Nephron progenitor cell (in vitro differentiated cells): ENCODE data around the gene CAMKMT.
"Not testable (repeated sequence)": the region's sequence is repeated elsewhere in the genome, so short reads cannot be mapped to it uniquely, and the experiment has no call there.

Source experiments
- DNase-seq: peaks from one replicate; pipeline ENCODE4 v3.0.0; 2021
- H3K27ac Mint-ChIP-seq: 2 replicates; pipeline ENCODE4 v1.8.0; 2021; ENCODE audit warnings: mild to moderate bottlenecking, moderate library complexity, mixed read lengths
- H3K27me3 Mint-ChIP-seq: 2 replicates; pipeline ENCODE4 v1.8.0; 2021; ENCODE audit warnings: mild to moderate bottlenecking, low read depth, mixed read lengths; ENCODE audit not compliant: poor library complexity
- H3K36me3 Mint-ChIP-seq: 2 replicates; pipeline ENCODE4 v1.8.0; 2021; ENCODE audit warnings: low read depth, mixed read lengths
- H3K4me1 Mint-ChIP-seq: 2 replicates; pipeline ENCODE4 v1.8.0; 2021; ENCODE audit warnings: mixed read lengths
- H3K4me3 Mint-ChIP-seq: 2 replicates; pipeline ENCODE4 v1.8.0; 2021; ENCODE audit warnings: mild to moderate bottlenecking, moderate library complexity, mixed read lengths
- H3K9me3 Mint-ChIP-seq: 2 replicates; pipeline ENCODE4 v1.8.0; 2021; ENCODE audit warnings: mild to moderate bottlenecking, moderate library complexity, mixed read lengths
- TF ChIP-seq, protein P1 (sequence below): fragments of 200-600 bp; sonication (generic); IDR thresholded peaks from 2 replicates; pipeline ENCODE4 v1.5.0; 2021; ENCODE audit warnings: antibody characterized with exemption

Gene CAMKMT

DNA sequence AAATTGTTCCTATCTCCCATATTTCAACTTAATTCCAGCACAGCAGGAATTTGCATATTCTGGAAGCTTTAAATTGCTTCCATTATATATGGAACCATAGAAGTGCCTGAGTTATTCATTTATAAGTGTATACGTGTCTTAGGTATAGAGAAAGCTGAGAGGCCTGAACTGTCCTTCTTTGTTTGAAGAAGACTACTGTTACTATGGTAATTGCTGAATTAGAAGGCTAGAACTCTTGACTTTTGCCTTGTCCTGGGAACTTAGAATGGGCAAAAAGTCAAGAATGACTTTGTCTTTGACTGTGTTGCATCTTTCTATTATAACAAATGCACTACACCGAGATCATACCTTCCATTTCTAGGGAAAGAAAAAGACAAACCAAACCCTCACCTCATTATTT, 15.7 kb downstream of the CAMKMT start:
- Mint-ChIP-seq H3K4me3 (no peak overlapping the region), H3K27me3 (no peaks in the 10 kb centered on the region), H3K36me3 (peaks cover 11% of the 10 kb centered on the region), H3K27ac (no peak overlapping the region), H3K4me1 (no peaks in the 10 kb centered on the region), H3K9me3 (no peaks in the 10 kb centered on the region)
- TF ChIP-seq, protein P1, sequence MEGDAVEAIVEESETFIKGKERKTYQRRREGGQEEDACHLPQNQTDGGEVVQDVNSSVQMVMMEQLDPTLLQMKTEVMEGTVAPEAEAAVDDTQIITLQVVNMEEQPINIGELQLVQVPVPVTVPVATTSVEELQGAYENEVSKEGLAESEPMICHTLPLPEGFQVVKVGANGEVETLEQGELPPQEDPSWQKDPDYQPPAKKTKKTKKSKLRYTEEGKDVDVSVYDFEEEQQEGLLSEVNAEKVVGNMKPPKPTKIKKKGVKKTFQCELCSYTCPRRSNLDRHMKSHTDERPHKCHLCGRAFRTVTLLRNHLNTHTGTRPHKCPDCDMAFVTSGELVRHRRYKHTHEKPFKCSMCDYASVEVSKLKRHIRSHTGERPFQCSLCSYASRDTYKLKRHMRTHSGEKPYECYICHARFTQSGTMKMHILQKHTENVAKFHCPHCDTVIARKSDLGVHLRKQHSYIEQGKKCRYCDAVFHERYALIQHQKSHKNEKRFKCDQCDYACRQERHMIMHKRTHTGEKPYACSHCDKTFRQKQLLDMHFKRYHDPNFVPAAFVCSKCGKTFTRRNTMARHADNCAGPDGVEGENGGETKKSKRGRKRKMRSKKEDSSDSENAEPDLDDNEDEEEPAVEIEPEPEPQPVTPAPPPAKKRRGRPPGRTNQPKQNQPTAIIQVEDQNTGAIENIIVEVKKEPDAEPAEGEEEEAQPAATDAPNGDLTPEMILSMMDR = no peak
- DNase-seq = no peak

- Mint-ChIP-seq H3K9me3 (peaks cover 54% of the 10 kb centered on the region), H3K36me3 (peaks cover 49% of the 10 kb centered on the region)
- H3K27me3 Mint-ChIP-seq, DNase-seq, H3K4me1 Mint-ChIP-seq, H3K4me3 Mint-ChIP-seq, H3K27ac Mint-ChIP-seq: not testable (repeated sequence)
Observed at GRCh38 chr2:44385226-44385625, 23.5 kb downstream of the CAMKMT start.

- Mint-ChIP-seq H3K27me3 (peaks cover 7% of the 10 kb centered on the region), H3K4me1 (no peaks in the 10 kb centered on the region)
Observed at GRCh38 chr2:44388877-44389276, 27.1 kb downstream of the CAMKMT start.

GRCh38 chr2:44389895-44390294, 28.1 kb downstream of the CAMKMT start:
- DNase-seq = no peak
- H3K36me3 Mint-ChIP-seq = peaks cover 27% of the 10 kb centered on the region
- H3K27ac Mint-ChIP-seq = no peak overlapping the region
- peaks cover 7% of the 10 kb centered on the region for H3K27me3 Mint-ChIP-seq
- H3K9me3 Mint-ChIP-seq = peaks cover 39% of the 10 kb centered on the region
- H3K4me3 Mint-ChIP-seq = no peak overlapping the region
- no peaks in the 10 kb centered on the region for H3K4me1 Mint-ChIP-seq
- TF ChIP-seq, protein P1 = no peak

More at GRCh38 chr2:44388877-44389276, 27.1 kb downstream of the CAMKMT start:
- Mint-ChIP-seq H3K27ac (no peak overlapping the region), H3K9me3 (peaks cover 49% of the 10 kb centered on the region), H3K36me3 (peaks cover 37% of the 10 kb centered on the region), H3K4me3 (no peak overlapping the region)
- DNase-seq = no peak
- TF ChIP-seq, protein P1 = no peak

- Mint-ChIP-seq H3K9me3 (peaks cover 14% of the 10 kb centered on the region), H3K27ac (no peak overlapping the region), H3K4me1 (no peaks in the 10 kb centered on the region), H3K4me3 (no peak overlapping the region), H3K27me3 (peaks cover 10% of the 10 kb centered on the region), H3K36me3 (peaks cover 11% of the 10 kb centered on the region)
- peak; percentile 64 for DNase-seq
- TF ChIP-seq, protein P1 = peak; percentile 55
Observed at GRCh38 chr2:44392338-44392943, 30.7 kb downstream of the CAMKMT start.

DNA sequence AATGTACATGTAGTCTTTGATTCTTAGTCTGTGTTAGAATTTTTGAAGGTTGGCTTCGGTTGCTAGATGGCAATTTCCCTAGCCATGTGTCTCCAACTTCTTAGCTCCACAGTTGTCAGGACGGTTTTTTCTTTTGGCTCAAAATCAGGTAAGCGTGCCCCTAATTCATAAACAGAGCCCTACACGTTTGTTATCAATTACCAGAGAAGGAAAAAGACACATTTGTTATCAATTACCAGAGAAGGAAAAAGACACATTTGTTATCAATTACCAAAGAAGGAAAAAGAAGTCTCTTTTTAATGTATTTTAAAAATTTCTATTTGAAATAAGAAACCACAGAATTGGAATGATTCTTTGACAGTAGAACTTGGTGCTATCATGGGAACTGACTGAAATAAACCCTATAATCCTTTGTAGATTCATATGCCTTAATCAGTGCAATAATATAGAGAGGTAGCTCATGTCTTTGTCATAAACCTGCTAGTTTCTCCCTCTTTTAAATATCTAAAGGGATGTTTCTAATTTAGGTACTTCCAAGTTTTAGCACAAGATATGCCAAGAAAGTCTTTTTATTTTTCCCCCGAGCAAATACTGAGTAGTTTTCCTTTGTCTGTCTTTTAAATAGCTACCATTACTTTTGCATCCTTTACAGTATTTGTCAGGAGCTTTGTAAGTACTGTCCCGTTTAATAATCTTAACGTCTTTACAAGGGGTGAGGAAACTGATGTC, 35.9 kb downstream of the CAMKMT start:
- no peak overlapping the region for H3K4me3 Mint-ChIP-seq
- TF ChIP-seq, protein P1 = no peak
- H3K36me3 Mint-ChIP-seq = no peaks in the 10 kb centered on the region
- no peaks in the 10 kb centered on the region for H3K9me3 Mint-ChIP-seq
- no peaks in the 10 kb centered on the region for H3K4me1 Mint-ChIP-seq
- no peak overlapping the region for H3K27ac Mint-ChIP-seq
- H3K27me3 Mint-ChIP-seq = peaks cover 12% of the 10 kb centered on the region
- no peak for DNase-seq
